ENCODE results near the gene CREBL2.
"Not testable (repeated sequence)": the region's sequence is repeated elsewhere in the genome, so short reads cannot be mapped to it uniquely, and the experiment has no call there.

GRCh38 chr12:12595929-12596328 lies 15.7 kb upstream of the CREBL2 start:
- not testable (repeated sequence) for TF ChIP-seq CTCF (IDR thresholded peaks at IDR 0.05); EP300 (IDR thresholded peaks at IDR 0.05; ENCODE audit: low read depth); POLR2A (IDR thresholded peaks at IDR 0.05); POLR2AphosphoS5 (IDR thresholded peaks at IDR 0.05)

All from transverse colon (tissue), 4 donors.